Measurements from ENCODE around the gene TEK.
"Not testable (repeated sequence)": the region's sequence is repeated elsewhere in the genome, so short reads cannot be mapped to it uniquely, and the experiment has no call there.

Gene TEK

GRCh38 chr9:27203783-27204182 lies 94.8 kb downstream of the TEK start:
- H3K36me3 ChIP-seq (ENCODE audit: insufficient read depth, low read length): no peaks in the 10 kb centered on the region
- H3K4me3 ChIP-seq: no peak overlapping the region
- no peaks in the 10 kb centered on the region for H3K9me3 ChIP-seq (ENCODE audit: low read depth, low read length)
- no peak for DNase-seq (ENCODE audit: low read depth, low spot score)
- no peak overlapping the region for H3K9ac ChIP-seq (ENCODE audit: insufficient read length)
- no peak overlapping the region for H3K27ac ChIP-seq
- TF ChIP-seq FOXP2 (optimal IDR thresholded peaks at IDR 0.05; ENCODE audit: control extremely low read depth, extremely low read length, insufficient read depth) (no peak), POLR2AphosphoS5 (IDR thresholded peaks at IDR 0.05; ENCODE audit: borderline replicate concordance, low read depth, low read length) (no peak), EZH2 (IDR thresholded peaks at IDR 0.05) (no peak)

GRCh38 chr9:27204578-27204977 lies 95.6 kb downstream of the TEK start:
- TF ChIP-seq FOXP2 (optimal IDR thresholded peaks at IDR 0.05; ENCODE audit: control extremely low read depth, extremely low read length, insufficient read depth) (no peak), POLR2AphosphoS5 (IDR thresholded peaks at IDR 0.05; ENCODE audit: borderline replicate concordance, low read depth, low read length) (no peak), EZH2 (IDR thresholded peaks at IDR 0.05) (no peak)
- Histone ChIP-seq H3K9me3 (ENCODE audit: low read depth, low read length) (no peaks in the 10 kb centered on the region), H3K36me3 (ENCODE audit: insufficient read depth, low read length) (no peaks in the 10 kb centered on the region), H3K4me3 (no peak overlapping the region), H3K9ac (ENCODE audit: insufficient read length) (no peak overlapping the region), H3K27ac (no peak overlapping the region)
- no peak for DNase-seq (ENCODE audit: low read depth, low spot score)

- DNase-seq (ENCODE audit: low read depth, low spot score): no peak
Measured at GRCh38 chr9:27205198-27205597, 96.2 kb downstream of the TEK start.

GRCh38 chr9:27206041-27206440 lies 97.0 kb downstream of the TEK start:
- Histone ChIP-seq H3K9ac (ENCODE audit: insufficient read length) (no peak overlapping the region), H3K4me3 (no peak overlapping the region), H3K36me3 (ENCODE audit: insufficient read depth, low read length) (no peaks in the 10 kb centered on the region), H3K27ac (no peak overlapping the region), H3K9me3 (ENCODE audit: low read depth, low read length) (no peaks in the 10 kb centered on the region)
- DNase-seq (ENCODE audit: low read depth, low spot score): no peak
- TF ChIP-seq FOXP2 (optimal IDR thresholded peaks at IDR 0.05; ENCODE audit: control extremely low read depth, extremely low read length, insufficient read depth): no peak
- no peak for TF ChIP-seq POLR2AphosphoS5 (IDR thresholded peaks at IDR 0.05; ENCODE audit: borderline replicate concordance, low read depth, low read length)
- no peak for TF ChIP-seq EZH2 (IDR thresholded peaks at IDR 0.05)

More at GRCh38 chr9:27205198-27205597, 96.2 kb downstream of the TEK start:
- Histone ChIP-seq H3K9me3 (ENCODE audit: low read depth, low read length) (no peaks in the 10 kb centered on the region), H3K27ac (no peak overlapping the region), H3K36me3 (ENCODE audit: insufficient read depth, low read length) (no peaks in the 10 kb centered on the region), H3K9ac (ENCODE audit: insufficient read length) (no peak overlapping the region), H3K4me3 (no peak overlapping the region)
- TF ChIP-seq POLR2AphosphoS5 (IDR thresholded peaks at IDR 0.05; ENCODE audit: borderline replicate concordance, low read depth, low read length): no peak

GRCh38 chr9:27209034-27209433 lies 100.0 kb downstream of the TEK start:
- DNase-seq (ENCODE audit: low read depth, low spot score): no peak
- no peak overlapping the region for H3K9ac ChIP-seq (ENCODE audit: insufficient read length)
- no peaks in the 10 kb centered on the region for H3K36me3 ChIP-seq (ENCODE audit: insufficient read depth, low read length)
- H3K27ac ChIP-seq: no peak overlapping the region
- TF ChIP-seq EZH2 (IDR thresholded peaks at IDR 0.05): no peak
- no peak for TF ChIP-seq POLR2AphosphoS5 (IDR thresholded peaks at IDR 0.05; ENCODE audit: borderline replicate concordance, low read depth, low read length)
- TF ChIP-seq FOXP2 (optimal IDR thresholded peaks at IDR 0.05; ENCODE audit: control extremely low read depth, extremely low read length, insufficient read depth): no peak
- H3K9me3 ChIP-seq (ENCODE audit: low read depth, low read length): no peaks in the 10 kb centered on the region
- no peak overlapping the region for H3K4me3 ChIP-seq

- H3K9me3 ChIP-seq (ENCODE audit: low read depth, low read length): no peaks in the 10 kb centered on the region
- H3K9ac ChIP-seq (ENCODE audit: insufficient read length): no peak overlapping the region
- H3K36me3 ChIP-seq (ENCODE audit: insufficient read depth, low read length): no peaks in the 10 kb centered on the region
- no peak overlapping the region for H3K4me3 ChIP-seq
- no peak for DNase-seq (ENCODE audit: low read depth, low spot score)
- no peak for TF ChIP-seq FOXP2 (optimal IDR thresholded peaks at IDR 0.05; ENCODE audit: control extremely low read depth, extremely low read length, insufficient read depth)
- TF ChIP-seq POLR2AphosphoS5 (IDR thresholded peaks at IDR 0.05; ENCODE audit: borderline replicate concordance, low read depth, low read length): no peak
- no peak for TF ChIP-seq EZH2 (IDR thresholded peaks at IDR 0.05)
- H3K27ac ChIP-seq: no peak overlapping the region
Measured at GRCh38 chr9:27210588-27210987, 101.6 kb downstream of the TEK start.

- H3K9ac ChIP-seq (ENCODE audit: insufficient read length): no peak overlapping the region
- no peaks in the 10 kb centered on the region for H3K9me3 ChIP-seq (ENCODE audit: low read depth, low read length)
- TF ChIP-seq EZH2 (IDR thresholded peaks at IDR 0.05) (no peak), POLR2AphosphoS5 (IDR thresholded peaks at IDR 0.05; ENCODE audit: borderline replicate concordance, low read depth, low read length) (no peak), FOXP2 (optimal IDR thresholded peaks at IDR 0.05; ENCODE audit: control extremely low read depth, extremely low read length, insufficient read depth) (no peak)
- no peaks in the 10 kb centered on the region for H3K36me3 ChIP-seq (ENCODE audit: insufficient read depth, low read length)
- H3K4me3 ChIP-seq: no peak overlapping the region
- H3K27ac ChIP-seq: no peak overlapping the region
- DNase-seq (ENCODE audit: low read depth, low spot score): no peak
Measured at GRCh38 chr9:27212191-27212590, 103.2 kb downstream of the TEK start.

GRCh38 chr9:27212621-27213020 lies 103.6 kb downstream of the TEK start:
- Histone ChIP-seq H3K27ac (no peak overlapping the region), H3K9me3 (ENCODE audit: low read depth, low read length) (no peaks in the 10 kb centered on the region), H3K9ac (ENCODE audit: insufficient read length) (no peak overlapping the region), H3K4me3 (no peak overlapping the region), H3K36me3 (ENCODE audit: insufficient read depth, low read length) (no peaks in the 10 kb centered on the region)
- TF ChIP-seq EZH2 (IDR thresholded peaks at IDR 0.05) (no peak), POLR2AphosphoS5 (IDR thresholded peaks at IDR 0.05; ENCODE audit: borderline replicate concordance, low read depth, low read length) (no peak), FOXP2 (optimal IDR thresholded peaks at IDR 0.05; ENCODE audit: control extremely low read depth, extremely low read length, insufficient read depth) (no peak)
- no peak for DNase-seq (ENCODE audit: low read depth, low spot score)

GRCh38 chr9:27227192-27227591 lies 118.2 kb downstream of the TEK start:
- TF ChIP-seq POLR2AphosphoS5 (IDR thresholded peaks at IDR 0.05; ENCODE audit: borderline replicate concordance, low read depth, low read length) (no peak), FOXP2 (optimal IDR thresholded peaks at IDR 0.05; ENCODE audit: control extremely low read depth, extremely low read length, insufficient read depth) (no peak), EZH2 (IDR thresholded peaks at IDR 0.05) (no peak)
- H3K4me3 ChIP-seq: no peak overlapping the region
- no peak overlapping the region for H3K27ac ChIP-seq
- no peaks in the 10 kb centered on the region for H3K36me3 ChIP-seq (ENCODE audit: insufficient read depth, low read length)
- no peak for DNase-seq (ENCODE audit: low read depth, low spot score)
- no peak overlapping the region for H3K9ac ChIP-seq (ENCODE audit: insufficient read length)
- no peaks in the 10 kb centered on the region for H3K9me3 ChIP-seq (ENCODE audit: low read depth, low read length)

GRCh38 chr9:27239648-27240047 lies 130.6 kb downstream of the TEK start:
- not testable (repeated sequence) for H3K4me3 ChIP-seq; DNase-seq (ENCODE audit: low read depth, low spot score); H3K9me3 ChIP-seq (ENCODE audit: low read depth, low read length); H3K27ac ChIP-seq; H3K36me3 ChIP-seq (ENCODE audit: insufficient read depth, low read length); H3K9ac ChIP-seq (ENCODE audit: insufficient read length)
